Kidney epithelial cell (primary cell): ENCODE data around the gene LRRC7. TPM values are rescaled to one million over a fixed set of nuclear protein-coding genes. Genes with fewer than 3 reads are reported as not detected.

Experiments used
- DNase-seq: peaks from one replicate; pipeline ENCODE4 v3.0.0-alpha.2; 2010; ENCODE audit warnings: low read depth
- H3K27me3 ChIP-seq: 2 replicates; pipeline ENCODE4 v1.6.0; 2011; ENCODE audit warnings: low read length; ENCODE audit not compliant: control insufficient read depth, insufficient read depth
- H3K36me3 ChIP-seq: 2 replicates; pipeline ENCODE4 v1.5.1; 2011; ENCODE audit warnings: low read length; ENCODE audit not compliant: control insufficient read depth, insufficient read depth
- H3K4me3 ChIP-seq: 2 replicates; pipeline ENCODE4 v1.5.1; 2011; ENCODE audit warnings: low read depth, mild to moderate bottlenecking, control low read depth, low read length
- total RNA-seq: library from RNA; depleted of rRNA; stranded (reverse); fragments of >200 nt; gene quantifications from 2 replicates; pipeline ENCODE4 v1.2.3, GENCODE V29; 2015
- TF ChIP-seq, protein P1 (sequence below): IDR thresholded peaks from 2 replicates; pipeline ENCODE4 v1.5.1; 2011; ENCODE audit warnings: mild to moderate bottlenecking, moderate library complexity, low read length, control low read depth, inconsistent platforms; ENCODE audit not compliant: insufficient read depth, poor library complexity, severe bottlenecking

Gene LRRC7
- total RNA-seq, 1 donor from 2014 or later: 0.04 TPM

DNA sequence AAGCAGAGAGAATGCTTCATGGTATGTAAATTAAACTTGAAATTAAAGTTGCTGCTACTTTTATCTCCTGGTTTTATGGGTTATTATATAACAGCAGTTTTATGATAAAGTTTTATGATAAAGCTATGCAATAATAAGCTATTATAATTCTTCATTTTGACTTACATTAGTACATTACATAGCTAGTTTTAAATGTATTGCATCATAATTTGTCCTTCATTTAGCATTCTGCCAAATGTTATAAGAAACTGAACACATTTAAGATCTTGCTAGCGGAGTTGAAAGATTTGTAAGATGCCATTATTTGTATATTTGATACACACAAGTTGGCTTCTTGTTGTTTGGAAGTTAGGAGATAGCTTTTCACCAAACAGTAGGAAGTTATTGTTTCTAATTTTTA is 536.0 kb downstream of the LRRC7 start:
- no peak for DNase-seq
- H3K4me3 ChIP-seq: no peak overlapping the region
- no peaks in the 10 kb centered on the region for H3K27me3 ChIP-seq
- H3K36me3 ChIP-seq: no peaks in the 10 kb centered on the region
- TF ChIP-seq, protein P1, sequence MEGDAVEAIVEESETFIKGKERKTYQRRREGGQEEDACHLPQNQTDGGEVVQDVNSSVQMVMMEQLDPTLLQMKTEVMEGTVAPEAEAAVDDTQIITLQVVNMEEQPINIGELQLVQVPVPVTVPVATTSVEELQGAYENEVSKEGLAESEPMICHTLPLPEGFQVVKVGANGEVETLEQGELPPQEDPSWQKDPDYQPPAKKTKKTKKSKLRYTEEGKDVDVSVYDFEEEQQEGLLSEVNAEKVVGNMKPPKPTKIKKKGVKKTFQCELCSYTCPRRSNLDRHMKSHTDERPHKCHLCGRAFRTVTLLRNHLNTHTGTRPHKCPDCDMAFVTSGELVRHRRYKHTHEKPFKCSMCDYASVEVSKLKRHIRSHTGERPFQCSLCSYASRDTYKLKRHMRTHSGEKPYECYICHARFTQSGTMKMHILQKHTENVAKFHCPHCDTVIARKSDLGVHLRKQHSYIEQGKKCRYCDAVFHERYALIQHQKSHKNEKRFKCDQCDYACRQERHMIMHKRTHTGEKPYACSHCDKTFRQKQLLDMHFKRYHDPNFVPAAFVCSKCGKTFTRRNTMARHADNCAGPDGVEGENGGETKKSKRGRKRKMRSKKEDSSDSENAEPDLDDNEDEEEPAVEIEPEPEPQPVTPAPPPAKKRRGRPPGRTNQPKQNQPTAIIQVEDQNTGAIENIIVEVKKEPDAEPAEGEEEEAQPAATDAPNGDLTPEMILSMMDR: no peak

DNA sequence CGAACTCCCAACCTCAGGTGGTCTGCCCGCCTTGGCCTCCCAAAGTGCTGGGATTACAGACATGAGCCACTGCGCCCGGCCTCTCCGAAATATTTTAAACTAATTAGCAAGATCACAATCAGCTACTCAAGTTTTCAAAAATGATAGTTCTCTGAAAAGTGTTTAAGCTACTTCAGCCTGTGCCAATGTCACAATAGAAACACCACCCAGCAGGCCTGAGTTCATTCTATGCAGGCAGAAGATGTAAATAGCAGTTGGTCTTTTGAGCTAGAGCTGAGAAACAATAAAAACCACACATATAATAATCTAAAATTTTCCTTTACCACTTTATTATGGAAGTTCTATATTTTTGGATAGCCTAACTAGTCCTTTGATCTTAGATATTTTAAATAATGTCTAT is 541.5 kb downstream of the LRRC7 start:
- DNase-seq: no peak
- TF ChIP-seq, protein P1: no peak
- Histone ChIP-seq H3K27me3 (no peaks in the 10 kb centered on the region), H3K4me3 (no peak overlapping the region), H3K36me3 (no peaks in the 10 kb centered on the region)

DNA sequence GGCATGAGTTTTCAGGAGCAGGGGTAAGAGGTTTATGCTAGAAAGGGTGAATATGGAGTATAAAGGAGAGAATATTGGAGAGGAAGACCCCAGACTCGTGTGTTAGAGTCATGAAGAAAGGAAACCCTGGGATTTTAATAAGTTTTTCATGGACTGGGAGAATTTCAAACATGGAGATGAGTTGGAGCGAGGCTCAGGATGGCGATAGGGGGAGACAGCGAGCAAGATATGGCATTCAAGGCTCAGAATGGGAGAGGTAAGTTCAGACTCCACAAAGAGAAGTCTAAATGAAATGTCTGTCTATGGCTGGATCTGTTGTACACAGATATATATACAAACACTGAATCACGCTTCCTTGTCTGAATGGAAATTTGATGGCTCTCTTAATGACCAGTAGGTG is 545.1 kb downstream of the LRRC7 start:
- TF ChIP-seq, protein P1: peak; percentile 13
- Histone ChIP-seq H3K27me3 (no peaks in the 10 kb centered on the region), H3K4me3 (no peak overlapping the region)

DNA sequence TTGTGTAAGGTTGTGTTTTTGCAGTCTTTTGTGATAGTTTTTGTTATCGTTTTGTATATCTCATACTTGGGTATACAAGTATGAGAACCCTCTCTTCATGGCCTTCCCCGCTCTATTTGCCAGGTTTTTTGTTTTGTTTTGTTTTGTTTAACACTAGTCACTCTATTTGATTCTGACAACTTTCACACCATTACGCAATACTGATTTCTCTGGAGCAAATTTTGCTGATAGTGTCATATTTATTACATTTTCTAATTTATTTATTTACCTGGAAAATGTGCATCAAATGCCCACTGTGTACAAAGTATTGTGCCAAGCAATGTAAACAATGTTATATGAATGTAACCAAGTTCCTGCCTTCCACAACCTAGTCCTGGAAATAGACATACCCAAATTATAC is 547.6 kb downstream of the LRRC7 start:
- no peaks in the 10 kb centered on the region for H3K27me3 ChIP-seq
- H3K4me3 ChIP-seq: no peak overlapping the region
- no peak for DNase-seq
- no peaks in the 10 kb centered on the region for H3K36me3 ChIP-seq
- TF ChIP-seq, protein P1: no peak

More for the DNA sequence above, 545.1 kb downstream of the LRRC7 start:
- no peak for DNase-seq
- H3K36me3 ChIP-seq: no peaks in the 10 kb centered on the region

DNA sequence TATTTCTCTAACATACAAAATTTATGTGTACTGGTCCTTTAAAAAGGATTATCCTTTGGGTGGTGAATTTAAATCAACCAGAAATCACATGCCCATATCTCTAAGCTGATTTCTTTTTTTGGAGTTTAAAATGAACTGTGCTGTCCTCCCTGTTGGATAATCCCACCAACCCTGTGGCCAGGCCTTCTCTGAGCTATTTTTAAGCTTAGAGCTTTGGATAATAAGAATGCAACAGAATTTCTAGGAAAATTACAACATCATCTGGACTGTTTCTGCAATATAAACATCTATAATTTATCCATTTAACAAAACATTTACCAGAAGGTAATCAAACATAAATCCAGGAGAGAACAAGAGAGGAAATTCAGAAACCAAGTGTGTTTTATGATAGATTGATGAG is 549.3 kb downstream of the LRRC7 start:
- DNase-seq: no peak
- TF ChIP-seq, protein P1: no peak
- Histone ChIP-seq H3K36me3 (no peaks in the 10 kb centered on the region), H3K4me3 (no peak overlapping the region), H3K27me3 (no peaks in the 10 kb centered on the region)

DNA sequence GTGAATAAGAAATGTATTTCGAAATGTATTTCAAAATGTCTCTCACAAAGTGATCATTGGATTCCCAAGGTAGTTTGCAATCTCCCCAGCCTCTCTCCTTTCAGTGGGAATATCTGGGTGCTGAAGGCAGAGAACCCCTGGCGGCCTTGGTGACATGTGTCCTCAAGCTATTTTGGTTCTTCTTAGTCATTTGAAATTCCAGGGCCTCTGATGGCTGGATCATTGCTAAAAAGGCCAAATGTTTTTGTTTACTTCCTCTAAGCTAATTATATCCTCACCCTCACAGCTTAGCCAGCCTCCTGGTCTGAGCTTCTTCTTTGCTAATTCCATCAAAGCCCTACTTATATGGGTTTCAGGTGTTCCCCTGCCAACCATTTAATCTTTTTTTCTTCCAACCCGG is 566.4 kb downstream of the LRRC7 start:
- no peaks in the 10 kb centered on the region for H3K27me3 ChIP-seq
- TF ChIP-seq, protein P1: no peak
- DNase-seq: no peak
- H3K36me3 ChIP-seq: no peaks in the 10 kb centered on the region
- no peak overlapping the region for H3K4me3 ChIP-seq
